GM12878 (cell line): ENCODE results near the gene RAD51B. TPM values are rescaled to one million over a fixed set of nuclear protein-coding genes. Genes with fewer than 3 reads are reported as not detected.

Experiments used
- ATAC-seq: fragments of 200-7000 bp; cut with Tn5 transposase; 3 replicates; pipeline ENCODE4 v1.9.1; 2020; ENCODE audit warnings: mild to moderate bottlenecking, moderate library complexity
- BruUV-seq: library from RNA; stranded (reverse); fragments of 400-500 nt; replicated peaks from 2 replicates; lab custom pipeline; 2021; lab: Mats Ljungman, UMichigan
- CTCF ChIA-PET: fragments of 300-600 bp; sonication (Branson Sonifier 250); formaldehyde crosslinking; extraction: SDS; loops from one replicate; lab custom pipeline; 2021; ENCODE audit warnings: inconsistent platforms; lab: Yijun Ruan, JAX
- POLR2A ChIA-PET: fragments of 350-600 bp; formaldehyde crosslinking; extraction: SDS; loops from one replicate; lab custom pipeline; 2021; ENCODE audit warnings: inconsistent platforms; lab: Charles Lee
- RAD21 ChIA-PET: fragments of 300-600 bp; sonication (Branson Sonifier 250); formaldehyde crosslinking; loops from one replicate; lab custom pipeline; 2023; ENCODE audit warnings: antibody characterized with exemption; ENCODE audit not compliant: unreplicated experiment; lab: Charles Lee
- SMC1A ChIA-PET: fragments of 300-600 bp; sonication (Branson Sonifier 250); formaldehyde crosslinking; loops from one replicate; lab custom pipeline; 2023; ENCODE audit not compliant: unreplicated experiment, uncharacterized antibody; lab: Charles Lee
- DNase-seq: peaks from one replicate; pipeline ENCODE4 v3.0.0-alpha.2; 2011; ENCODE audit warnings: low read depth, low spot score
- FAIRE-seq: peaks from 3 replicates; lab custom pipeline; 2011; peaks lifted over from hg19 to GRCh38; lab: Jason Lieb, UNC
- H2AFZ ChIP-seq: 2 replicates; pipeline ENCODE4 v1.6.0; 2011; ENCODE audit warnings: low read depth, low read length, control low read depth; ENCODE audit not compliant: control insufficient read depth
- H3K27ac ChIP-seq: 2 replicates; pipeline ENCODE4 v1.5.1; 2011; ENCODE audit warnings: control low read depth; ENCODE audit not compliant: control insufficient read depth, insufficient read depth
- H3K27me3 ChIP-seq, 2 experiments: replicated peaks in 1 of 2; 2 replicates each; pipeline versions ENCODE4 v1.6.0 to v1.6.1; 2011; ENCODE audit warnings: low read length in 1 of 2; ENCODE audit not compliant: control insufficient read depth in 2 of 2, insufficient read depth in 2 of 2
- H3K36me3 ChIP-seq, 2 experiments: 2 replicates each; pipeline ENCODE4 v1.5.1; 2011; ENCODE audit warnings: low read length in 1 of 2; ENCODE audit not compliant: control insufficient read depth in 2 of 2, insufficient read depth in 2 of 2
- H3K4me1 ChIP-seq: 2 replicates; pipeline ENCODE4 v1.6.1; 2011; ENCODE audit warnings: mild to moderate bottlenecking, low read length, moderate library complexity, mixed read lengths; ENCODE audit not compliant: control insufficient read depth, insufficient read depth
- H3K4me2 ChIP-seq: 2 replicates; pipeline ENCODE4 v1.6.0; 2011; ENCODE audit warnings: control low read depth; ENCODE audit not compliant: control insufficient read depth, insufficient read depth
- H3K4me3 ChIP-seq: fragments of 200-600 bp; sonication (generic); 2 replicates; pipeline ENCODE4 v1.5.1; 2016
- H3K79me2 ChIP-seq: 2 replicates; pipeline ENCODE4 v1.6.0; 2011; ENCODE audit warnings: low read length; ENCODE audit not compliant: control insufficient read depth, insufficient read depth
- H3K9ac ChIP-seq: 2 replicates; pipeline ENCODE4 v1.8.0; 2011; ENCODE audit warnings: low read length, control low read depth, mixed read lengths; ENCODE audit not compliant: control insufficient read depth, insufficient read depth
- H3K9me3 ChIP-seq: replicated peaks from 3 replicates; pipeline ENCODE4 v1.5.1; 2011; ENCODE audit warnings: mild to moderate bottlenecking, low read length; ENCODE audit not compliant: control insufficient read depth, insufficient read depth
- H4K20me1 ChIP-seq: 2 replicates; pipeline ENCODE4 v1.6.0; 2011; ENCODE audit not compliant: control insufficient read depth, insufficient read depth
- ATF3 ChIP-seq: IDR thresholded peaks from 2 replicates; pipeline ENCODE4 v1.6.1; 2011; ENCODE audit warnings: low read depth, mild to moderate bottlenecking, low read length, moderate library complexity, borderline replicate concordance; ENCODE audit errors: extremely low read depth
- MEF2B ChIP-seq: fragments of 450-650 bp; IDR thresholded peaks from 2 replicates; pipeline ENCODE4 v1.6.1; 2018; ENCODE audit warnings: mild to moderate bottlenecking, moderate library complexity; ENCODE audit not compliant: partially characterized antibody, poor library complexity, severe bottlenecking
- MYC ChIP-seq: IDR thresholded peaks from 2 replicates; pipeline ENCODE4 v1.6.1; 2011; ENCODE audit warnings: mild to moderate bottlenecking, low read length, moderate library complexity, inconsistent platforms; ENCODE audit not compliant: insufficient read depth, insufficient replicate concordance, insufficient read length, severe bottlenecking
- NR2C1 ChIP-seq: fragments of 450-650 bp; IDR thresholded peaks from 2 replicates; pipeline ENCODE4 v1.6.1; 2017; ENCODE audit warnings: antibody characterized with exemption, mild to moderate bottlenecking, moderate library complexity
- NRF1 ChIP-seq: conservative IDR thresholded peaks from 2 replicates; pipeline ENCODE4 v1.6.1; 2011; ENCODE audit warnings: mild to moderate bottlenecking, low read depth, low read length, improper control_type of control experiment
- SMAD5 ChIP-seq: IDR thresholded peaks from 2 replicates; pipeline ENCODE4 v1.6.1; 2016; ENCODE audit warnings: antibody characterized with exemption, low read depth
- SMC3 ChIP-seq: IDR thresholded peaks from 2 replicates; pipeline ENCODE4 v1.6.1; 2011; ENCODE audit warnings: low read length, improper control_type of control experiment, borderline replicate concordance
- ZNF24 ChIP-seq: fragments of 450-650 bp; IDR thresholded peaks from 2 replicates; pipeline ENCODE4 v1.6.1; 2017; ENCODE audit warnings: antibody characterized with exemption, mild to moderate bottlenecking
- WGBS: methylation state at CpG from one replicate; pipeline ENCODE4 v1.1.6; 2016; ENCODE audit warnings: low lambda C conversion rate; ENCODE audit not compliant: insufficient replicate concordance, insufficient coverage; ENCODE audit errors: missing lambda C conversion rate; 5-methylcytosine and 5-hydroxymethylcytosine counted together
- in situ Hi-C: fragments of 300-500 bp; cut with MboI; formaldehyde crosslinking; loops from 9 replicates; pipeline ENCODE4 v1.14.3; 2018; ENCODE audit warnings: mixed read lengths
- intact Hi-C: fragments of 100-400 bp; cut with micrococcal nuclease; formaldehyde crosslinking; loops from one replicate; pipeline ENCODE4 v1.14.2; 2022; ENCODE audit not compliant: unreplicated experiment
- polyA plus RNA-seq, 11 experiments: library from polyadenylated mRNA; depleted of rRNA in 4 of 11; unstranded in 6 of 11; stranded (reverse) in 5 of 11; fragments of >200 nt; fragmentation: Nextera tagmentation in 4 of 11; fragmentation: Illumina TruSeq in 1 of 11; extraction: Ambion mirVana in 4 of 11; extraction: Trizol in 1 of 11; gene quantifications; 1 replicate in 1 of 11; 2 replicates in 10 of 11; pipeline versions ENCODE4 v1.2.1 to v1.2.3, GENCODE V29; 2011 to 2016; ENCODE audit warnings: inconsistent platforms in 2 of 11, missing spikeins in 2 of 11, low read depth in 1 of 11
- total RNA-seq, 4 experiments: library from RNA; depleted of rRNA in 3 of 4; stranded (reverse); fragments of >200 nt in 3 of 4; fragmentation: Illumina TruSeq in 1 of 4; extraction: Trizol in 1 of 4; gene quantifications; 2 replicates each; pipeline versions ENCODE4 v1.2.1 to v1.2.3, GENCODE V29; 2013 to 2021

RAD51B gene
- total and polyA plus RNA-seq, 10 of the 15 experiments (the other 5 are each of a cell fraction or from before 2014, with no cell fraction given), result 9.8 to 26.8 (median 21.3) TPM

GRCh38 chr14:67863223-67863622 is 43.6 kb downstream of the RAD51B start:
- BruUV-seq, result no TSS peak
- Histone ChIP-seq H3K9ac (no peak overlapping the region), H4K20me1 (no peaks in the 10 kb centered on the region), H3K4me3 (no peak overlapping the region), H2AFZ (no peak overlapping the region), H3K79me2 (no peaks in the 10 kb centered on the region), H3K27ac (no peak overlapping the region), H3K4me2 (no peak overlapping the region), H3K27me3 (no peaks in the 10 kb centered on the region), H3K4me1 (no peaks in the 10 kb centered on the region), H3K9me3 (no peaks in the 10 kb centered on the region), H3K36me3 (0 out of 4 replicates have a peak, but pooled peaks cover 0 to 3% of the 10 kb centered on the region in 2 experiments)
- ChIA-PET RAD21 (no interaction called here), SMC1A (no interaction called here), CTCF (interaction anchor here (0.9 kb wide), 1 partner anchor 1000 kb away, joined by 4 read pairs; no protein-coding TSS in a partner anchor), POLR2A (no interaction called here)
- DNase-seq, result no peak
- intact Hi-C loops (no loop called here), in situ Hi-C loops (no loop called here)
- TF ChIP-seq SMC3, result no peak
- TF ChIP-seq MYC, result no peak
- TF ChIP-seq NRF1, result no peak
- no peak for TF ChIP-seq ATF3
- no peak for TF ChIP-seq SMAD5
- TF ChIP-seq MEF2B, result no peak
- no peak for TF ChIP-seq ZNF24
- TF ChIP-seq NR2C1, result no peak
- WGBS, result 100% methylated on average over 2 of the region's 2 CpGs
- no peak for ATAC-seq
- FAIRE-seq, result no peak
